Ishikawa (cell line): ENCODE results near the gene RPS21.

Source experiments
- CEBPB ChIP-seq: IDR thresholded peaks from 2 replicates; pipeline ENCODE4 v1.6.1; 2012
- CREB1 ChIP-seq: IDR thresholded peaks from 2 replicates; pipeline ENCODE4 v1.6.1; 2012; ENCODE audit warnings: low read depth
- EGR1 ChIP-seq: IDR thresholded peaks from 2 replicates; pipeline ENCODE4 v1.6.1; 2012
- FOXM1 ChIP-seq: IDR thresholded peaks from 2 replicates; pipeline ENCODE4 v1.6.1; 2012; ENCODE audit warnings: low read depth, borderline replicate concordance
- NFIC ChIP-seq: IDR thresholded peaks from 2 replicates; pipeline ENCODE4 v1.6.1; 2012
- RAD21 ChIP-seq: IDR thresholded peaks from 2 replicates; pipeline ENCODE4 v1.6.1; 2012; ENCODE audit warnings: low read depth
- TCF12 ChIP-seq: IDR thresholded peaks from 2 replicates; pipeline ENCODE4 v1.6.1; 2012; ENCODE audit warnings: low read depth
- TEAD4 ChIP-seq: IDR thresholded peaks from 2 replicates; pipeline ENCODE4 v1.6.1; 2012
- YY1 ChIP-seq: IDR thresholded peaks from 2 replicates; pipeline ENCODE4 v1.6.1; 2012; ENCODE audit warnings: low read depth
- ZBTB7A ChIP-seq: IDR thresholded peaks from 2 replicates; pipeline ENCODE4 v1.6.1; 2012; ENCODE audit warnings: low read depth
- TF ChIP-seq, protein P1 (sequence below): IDR thresholded peaks from 2 replicates; pipeline ENCODE4 v1.6.1; 2012
- TF ChIP-seq, protein P2 (sequence below): IDR thresholded peaks from 2 replicates; pipeline ENCODE4 v1.6.1; 2012; ENCODE audit warnings: low read depth, mild to moderate bottlenecking
- TF ChIP-seq, protein P3 (sequence below): IDR thresholded peaks from 2 replicates; pipeline ENCODE4 v1.6.1; 2012

The RPS21 gene

DNA sequence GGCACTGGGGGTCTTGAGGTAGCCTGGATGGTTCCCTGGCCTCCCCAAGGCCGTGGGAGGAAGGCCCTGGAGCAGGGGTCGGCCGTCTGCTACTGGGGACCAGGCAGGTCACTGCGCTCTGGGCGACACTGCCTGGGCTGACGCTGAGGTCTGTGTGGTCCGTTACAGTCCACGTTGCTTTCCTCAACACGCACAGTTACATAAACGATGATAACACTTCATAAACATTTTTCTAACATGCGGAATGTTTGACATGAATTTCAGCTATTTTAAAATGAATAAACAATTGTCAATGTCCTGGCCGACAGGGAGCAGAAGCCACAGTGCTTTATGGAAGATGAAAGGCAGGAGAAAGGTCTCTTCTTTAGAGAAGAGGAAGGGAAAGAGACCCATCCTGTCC, 50.6 kb downstream of the RPS21 start:
- TF ChIP-seq, protein P1, sequence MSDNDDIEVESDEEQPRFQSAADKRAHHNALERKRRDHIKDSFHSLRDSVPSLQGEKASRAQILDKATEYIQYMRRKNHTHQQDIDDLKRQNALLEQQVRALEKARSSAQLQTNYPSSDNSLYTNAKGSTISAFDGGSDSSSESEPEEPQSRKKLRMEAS, result no peak
- TF ChIP-seq NFIC (no peak), CREB1 (no peak), CEBPB (no peak), RAD21 (no peak), TCF12 (no peak), TEAD4 (no peak), ZBTB7A (no peak), FOXM1 (no peak), EGR1 (no peak), YY1 (no peak)
- TF ChIP-seq, protein P2, sequence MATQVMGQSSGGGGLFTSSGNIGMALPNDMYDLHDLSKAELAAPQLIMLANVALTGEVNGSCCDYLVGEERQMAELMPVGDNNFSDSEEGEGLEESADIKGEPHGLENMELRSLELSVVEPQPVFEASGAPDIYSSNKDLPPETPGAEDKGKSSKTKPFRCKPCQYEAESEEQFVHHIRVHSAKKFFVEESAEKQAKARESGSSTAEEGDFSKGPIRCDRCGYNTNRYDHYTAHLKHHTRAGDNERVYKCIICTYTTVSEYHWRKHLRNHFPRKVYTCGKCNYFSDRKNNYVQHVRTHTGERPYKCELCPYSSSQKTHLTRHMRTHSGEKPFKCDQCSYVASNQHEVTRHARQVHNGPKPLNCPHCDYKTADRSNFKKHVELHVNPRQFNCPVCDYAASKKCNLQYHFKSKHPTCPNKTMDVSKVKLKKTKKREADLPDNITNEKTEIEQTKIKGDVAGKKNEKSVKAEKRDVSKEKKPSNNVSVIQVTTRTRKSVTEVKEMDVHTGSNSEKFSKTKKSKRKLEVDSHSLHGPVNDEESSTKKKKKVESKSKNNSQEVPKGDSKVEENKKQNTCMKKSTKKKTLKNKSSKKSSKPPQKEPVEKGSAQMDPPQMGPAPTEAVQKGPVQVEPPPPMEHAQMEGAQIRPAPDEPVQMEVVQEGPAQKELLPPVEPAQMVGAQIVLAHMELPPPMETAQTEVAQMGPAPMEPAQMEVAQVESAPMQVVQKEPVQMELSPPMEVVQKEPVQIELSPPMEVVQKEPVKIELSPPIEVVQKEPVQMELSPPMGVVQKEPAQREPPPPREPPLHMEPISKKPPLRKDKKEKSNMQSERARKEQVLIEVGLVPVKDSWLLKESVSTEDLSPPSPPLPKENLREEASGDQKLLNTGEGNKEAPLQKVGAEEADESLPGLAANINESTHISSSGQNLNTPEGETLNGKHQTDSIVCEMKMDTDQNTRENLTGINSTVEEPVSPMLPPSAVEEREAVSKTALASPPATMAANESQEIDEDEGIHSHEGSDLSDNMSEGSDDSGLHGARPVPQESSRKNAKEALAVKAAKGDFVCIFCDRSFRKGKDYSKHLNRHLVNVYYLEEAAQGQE, result no peak

DNA sequence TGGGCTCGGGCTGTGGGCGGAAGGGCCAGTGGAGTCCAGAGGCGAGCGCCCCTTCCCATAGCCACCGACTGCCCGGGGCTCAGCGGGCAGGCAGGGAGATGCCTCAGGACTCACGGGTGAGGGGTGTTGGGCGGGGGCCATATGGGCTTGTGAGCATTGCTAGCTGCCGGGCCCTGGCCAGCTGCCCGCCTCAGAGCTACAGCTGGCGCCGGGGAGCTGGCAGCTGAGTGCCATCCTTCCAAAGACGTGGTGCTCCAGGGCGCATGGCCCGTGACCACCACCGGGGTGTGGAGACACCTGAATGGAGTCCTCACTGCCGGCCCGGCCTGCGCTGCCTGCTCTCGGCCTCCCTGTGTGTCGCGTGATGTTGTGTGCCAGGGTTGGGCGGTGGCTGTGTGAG, 51.0 kb downstream of the RPS21 start:
- TF ChIP-seq, protein P3, sequence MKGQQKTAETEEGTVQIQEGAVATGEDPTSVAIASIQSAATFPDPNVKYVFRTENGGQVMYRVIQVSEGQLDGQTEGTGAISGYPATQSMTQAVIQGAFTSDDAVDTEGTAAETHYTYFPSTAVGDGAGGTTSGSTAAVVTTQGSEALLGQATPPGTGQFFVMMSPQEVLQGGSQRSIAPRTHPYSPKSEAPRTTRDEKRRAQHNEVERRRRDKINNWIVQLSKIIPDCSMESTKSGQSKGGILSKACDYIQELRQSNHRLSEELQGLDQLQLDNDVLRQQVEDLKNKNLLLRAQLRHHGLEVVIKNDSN, result no peak
- TF ChIP-seq, protein P2, result no peak
- TF ChIP-seq, protein P1, result no peak
- no peak for TF ChIP-seq EGR1
- no peak for TF ChIP-seq YY1
- no peak for TF ChIP-seq CREB1
- no peak for TF ChIP-seq ZBTB7A
- no peak for TF ChIP-seq RAD21
